HEK293 (cell line): ENCODE results near the gene C17orf100.

ENCODE experiments used
- CTCF ChIP-seq: fragments of 450-650 bp; formaldehyde crosslinking; IDR thresholded peaks from 2 replicates; pipeline ENCODE4 v1.5.1; 2016; ENCODE audit warnings: missing biosample characterization, missing genetic modification characterization
- INSM2 ChIP-seq: fragments of 450-650 bp; formaldehyde crosslinking; IDR thresholded peaks from 2 replicates; pipeline ENCODE4 v1.5.1; 2016; ENCODE audit warnings: missing biosample characterization, missing genetic modification characterization
- KLF7 ChIP-seq: fragments of 450-650 bp; formaldehyde crosslinking; IDR thresholded peaks from 2 replicates; pipeline ENCODE4 v1.5.1; 2016; ENCODE audit warnings: missing biosample characterization, missing genetic modification characterization, borderline replicate concordance
- MEIS1 ChIP-seq: sonication (generic); formaldehyde crosslinking; IDR thresholded peaks from 2 replicates; pipeline ENCODE4 v1.8.1; 2022; ENCODE audit warnings: missing genetic modification reagents, mild to moderate bottlenecking, borderline replicate concordance
- MYNN ChIP-seq: fragments of 450-650 bp; formaldehyde crosslinking; IDR thresholded peaks from 2 replicates; pipeline ENCODE4 v1.5.1; 2016; ENCODE audit warnings: missing biosample characterization, missing genetic modification characterization, borderline replicate concordance
- PRDM10 ChIP-seq: fragments of 450-650 bp; formaldehyde crosslinking; IDR thresholded peaks from 2 replicates; pipeline ENCODE4 v1.5.1; 2016; ENCODE audit warnings: missing biosample characterization, missing genetic modification characterization
- SALL2 ChIP-seq: fragments of 450-650 bp; formaldehyde crosslinking; IDR thresholded peaks from 2 replicates; pipeline ENCODE4 v1.5.0; 2017; ENCODE audit warnings: missing biosample characterization, mild to moderate bottlenecking, missing genetic modification characterization, borderline replicate concordance
- TCF7L2 ChIP-seq: IDR thresholded peaks from 2 replicates; pipeline ENCODE4 v1.6.1; 2011; ENCODE audit warnings: low read depth, mild to moderate bottlenecking, inconsistent platforms, low read length, moderate library complexity, borderline replicate concordance
- YY1 ChIP-seq: fragments of 450-650 bp; formaldehyde crosslinking; IDR thresholded peaks from 2 replicates; pipeline ENCODE4 v1.5.1; 2018; ENCODE audit warnings: missing biosample characterization, missing genetic modification characterization
- ZNF133 ChIP-seq: fragments of 450-650 bp; formaldehyde crosslinking; IDR thresholded peaks from 2 replicates; pipeline ENCODE4 v1.5.1; 2016; ENCODE audit warnings: missing biosample characterization, missing genetic modification characterization
- ZNF169 ChIP-seq: fragments of 450-650 bp; formaldehyde crosslinking; IDR thresholded peaks from 2 replicates; pipeline ENCODE4 v1.5.1; 2016; ENCODE audit warnings: missing biosample characterization, missing genetic modification characterization
- ZNF221 ChIP-seq: fragments of 450-650 bp; formaldehyde crosslinking; IDR thresholded peaks from 2 replicates; pipeline ENCODE4 v1.5.1; 2017; ENCODE audit warnings: missing biosample characterization, missing genetic modification characterization, borderline replicate concordance
- ZNF26 ChIP-seq: fragments of 450-650 bp; formaldehyde crosslinking; IDR thresholded peaks from 2 replicates; pipeline ENCODE4 v1.5.1; 2016; ENCODE audit warnings: missing biosample characterization, missing genetic modification characterization
- ZNF311 ChIP-seq: fragments of 450-650 bp; formaldehyde crosslinking; IDR thresholded peaks from 2 replicates; pipeline ENCODE4 v1.5.1; 2017; ENCODE audit warnings: missing biosample characterization, missing genetic modification characterization, borderline replicate concordance
- ZNF335 ChIP-seq: fragments of 450-650 bp; formaldehyde crosslinking; conservative IDR thresholded peaks from 2 replicates; pipeline ENCODE4 v1.5.1; 2016; ENCODE audit warnings: missing biosample characterization, missing genetic modification characterization
- ZNF366 ChIP-seq: fragments of 450-650 bp; formaldehyde crosslinking; conservative IDR thresholded peaks from 2 replicates; pipeline ENCODE4 v1.5.1; 2016; ENCODE audit warnings: missing biosample characterization, missing genetic modification characterization
- ZNF529 ChIP-seq: fragments of 450-650 bp; formaldehyde crosslinking; IDR thresholded peaks from 2 replicates; pipeline ENCODE4 v1.5.1; 2017; ENCODE audit warnings: missing genetic modification characterization, missing biosample characterization; ENCODE audit not compliant: insufficient replicate concordance
- ZNF530 ChIP-seq: fragments of 450-650 bp; formaldehyde crosslinking; IDR thresholded peaks from 2 replicates; pipeline ENCODE4 v1.5.1; 2016; ENCODE audit warnings: low read depth, missing biosample characterization, missing genetic modification characterization
- ZNF549 ChIP-seq: fragments of 450-650 bp; IDR thresholded peaks from 2 replicates; pipeline ENCODE4 v1.5.1; 2018; ENCODE audit warnings: missing biosample characterization, missing genetic modification characterization, mild to moderate bottlenecking, inconsistent platforms, moderate library complexity
- ZNF560 ChIP-seq: fragments of 450-650 bp; formaldehyde crosslinking; IDR thresholded peaks from 2 replicates; pipeline ENCODE4 v1.5.1; 2017; ENCODE audit warnings: missing biosample characterization, missing genetic modification characterization, borderline replicate concordance
- ZNF571 ChIP-seq: fragments of 450-650 bp; formaldehyde crosslinking; IDR thresholded peaks from 2 replicates; pipeline ENCODE4 v1.5.0; 2017; ENCODE audit warnings: missing biosample characterization, missing genetic modification characterization
- ZNF600 ChIP-seq: fragments of 450-650 bp; formaldehyde crosslinking; IDR thresholded peaks from 2 replicates; pipeline ENCODE4 v1.5.1; 2016; ENCODE audit warnings: missing biosample characterization, missing genetic modification characterization
- ZNF624 ChIP-seq: fragments of 450-650 bp; formaldehyde crosslinking; IDR thresholded peaks from 2 replicates; pipeline ENCODE4 v1.5.1; 2017; ENCODE audit warnings: missing biosample characterization, missing genetic modification characterization
- ZNF639 ChIP-seq: fragments of 450-650 bp; formaldehyde crosslinking; IDR thresholded peaks from 2 replicates; pipeline ENCODE4 v1.5.1; 2016; ENCODE audit warnings: missing biosample characterization, missing genetic modification characterization
- ZNF660 ChIP-seq: fragments of 450-650 bp; IDR thresholded peaks from 2 replicates; pipeline ENCODE4 v1.5.1; 2018; ENCODE audit warnings: missing biosample characterization, mild to moderate bottlenecking, missing genetic modification characterization
- ZNF670 ChIP-seq: fragments of 450-650 bp; formaldehyde crosslinking; IDR thresholded peaks from 2 replicates; pipeline ENCODE4 v1.5.1; 2016; ENCODE audit warnings: missing biosample characterization, missing genetic modification characterization, low read depth
- ZNF677 ChIP-seq: fragments of 450-650 bp; IDR thresholded peaks from 2 replicates; pipeline ENCODE4 v1.5.0; 2018; ENCODE audit warnings: missing biosample characterization, mild to moderate bottlenecking, missing genetic modification characterization, moderate library complexity
- ZNF704 ChIP-seq: fragments of 450-650 bp; formaldehyde crosslinking; IDR thresholded peaks from 2 replicates; pipeline ENCODE4 v1.5.1; 2016; ENCODE audit warnings: missing biosample characterization, missing genetic modification characterization

C17orf100 gene

GRCh38 chr17:6654841-6655731 lies 3.5 kb downstream of the C17orf100 start (continued):
- TF ChIP-seq ZNF677 (tag by site-specific recombination) (no peak), ZNF133 (no peak), ZNF529 (tag by site-specific recombination) (no peak), ZNF366 (no peak), ZNF335 (no peak), CTCF (tag by site-specific recombination) (peak; percentile 71; the same call in 1 of the 2 replicates), MEIS1 (no peak), ZNF660 (tag by site-specific recombination) (no peak), ZNF571 (tag by site-specific recombination) (no peak), ZNF600 (tag by site-specific recombination) (peak; percentile 80), TCF7L2 (no peak), YY1 (tag by site-specific recombination) (0 out of 2 replicates have a peak, but pooled peaks have one; percentile 28), ZNF549 (tag by site-specific recombination) (no peak), INSM2 (tag by site-specific recombination) (no peak), ZNF26 (tag by site-specific recombination) (no peak), SALL2 (tag by site-specific recombination) (no peak), PRDM10 (tag by site-specific recombination) (no peak), ZNF639 (tag by site-specific recombination) (no peak), ZNF311 (tag by site-specific recombination) (no peak), KLF7 (tag by site-specific recombination) (no peak), ZNF169 (tag by site-specific recombination) (no peak), ZNF624 (tag by site-specific recombination) (no peak), ZNF221 (tag by site-specific recombination) (no peak), ZNF704 (no peak), ZNF560 (no peak), ZNF530 (tag by site-specific recombination) (no peak), MYNN (no peak), ZNF670 (tag by site-specific recombination) (no peak)
